Activated naive CD8-positive, alpha-beta T cell treated with anti-CD3 and anti-CD28 coated beads, Interleukin-2, amount 50 U/mL, for 24 hours (primary cell): Measurements from ENCODE around the gene TMBIM1.
"Not testable (repeated sequence)": the region's sequence is repeated elsewhere in the genome, so short reads cannot be mapped to it uniquely, and the experiment has no call there.

Source experiments
- ATAC-seq: fragments of 150-1000 bp; cut with Tn5 transposase; one replicate; pipeline ENCODE4 v1.10.0; 2021
- DNase-seq: peaks from one replicate; pipeline ENCODE4 v3.0.0; 2021
- H3K27ac Mint-ChIP-seq: one replicate; pipeline ENCODE4 v1.8.0; 2021; ENCODE audit warnings: mild to moderate bottlenecking, mixed read lengths
- H3K27me3 Mint-ChIP-seq: one replicate; pipeline ENCODE4 v1.8.0; 2021; ENCODE audit warnings: mixed read lengths
- H3K36me3 Mint-ChIP-seq: one replicate; pipeline ENCODE4 v1.8.0; 2021; ENCODE audit warnings: low read depth, mixed read lengths
- H3K4me1 Mint-ChIP-seq: one replicate; pipeline ENCODE4 v1.8.0; 2021; ENCODE audit warnings: mixed read lengths
- H3K4me3 Mint-ChIP-seq: one replicate; pipeline ENCODE4 v1.8.0; 2021; ENCODE audit warnings: mild to moderate bottlenecking, moderate library complexity, mixed read lengths
- H3K9me3 Mint-ChIP-seq: one replicate; pipeline ENCODE4 v1.8.0; 2021; ENCODE audit warnings: mixed read lengths

TMBIM1 gene

GRCh38 chr2:218323526-218324472 lies 31.5 kb upstream of the TMBIM1 start:
- no peaks in the 10 kb centered on the region for H3K9me3 Mint-ChIP-seq
- H3K27me3 Mint-ChIP-seq: peaks cover 9% of the 10 kb centered on the region
- peaks cover 35% of the 10 kb centered on the region for H3K4me1 Mint-ChIP-seq
- no peaks in the 10 kb centered on the region for H3K36me3 Mint-ChIP-seq
- H3K4me3 Mint-ChIP-seq: peak overlapping the region; percentile 80
- peak overlapping the region; percentile 52 for H3K27ac Mint-ChIP-seq
- DNase-seq: no peak
- no peak for ATAC-seq

- H3K27ac Mint-ChIP-seq: peak overlapping the region; percentile 49
- ATAC-seq (peak; percentile 68), DNase-seq (peak; percentile 49)
- H3K9me3 Mint-ChIP-seq: no peaks in the 10 kb centered on the region
- H3K36me3 Mint-ChIP-seq: no peaks in the 10 kb centered on the region
- peak overlapping the region; percentile 80 for H3K4me3 Mint-ChIP-seq
- H3K4me1 Mint-ChIP-seq: peaks cover 36% of the 10 kb centered on the region
- H3K27me3 Mint-ChIP-seq: peaks cover 9% of the 10 kb centered on the region
These were observed 30.6 kb upstream of the TMBIM1 start for GRCh38 chr2:218322768-218323525.

- Mint-ChIP-seq H3K27ac (no peak overlapping the region), H3K36me3 (peaks cover 1% of the 10 kb centered on the region), H3K27me3 (peaks cover 9% of the 10 kb centered on the region), H3K4me1 (peaks cover 47% of the 10 kb centered on the region), H3K9me3 (no peaks in the 10 kb centered on the region), H3K4me3 (no peak overlapping the region)
- DNase-seq (no peak), ATAC-seq (no peak)
These were observed 28.5 kb upstream of the TMBIM1 start for GRCh38 chr2:218320704-218321336.

- H3K4me1 Mint-ChIP-seq: peaks cover 49% of the 10 kb centered on the region
- no peak overlapping the region for H3K4me3 Mint-ChIP-seq
- no peak for ATAC-seq
- H3K9me3 Mint-ChIP-seq: no peaks in the 10 kb centered on the region
- H3K27ac Mint-ChIP-seq: no peak overlapping the region
- no peak for DNase-seq
- H3K36me3 Mint-ChIP-seq: peaks cover 1% of the 10 kb centered on the region
- peaks cover 9% of the 10 kb centered on the region for H3K27me3 Mint-ChIP-seq
These were observed 27.6 kb upstream of the TMBIM1 start for GRCh38 chr2:218319813-218320365.

GRCh38 chr2:218318241-218318640 lies 25.9 kb upstream of the TMBIM1 start:
- Mint-ChIP-seq H3K27me3 (no peaks in the 10 kb centered on the region), H3K9me3 (no peaks in the 10 kb centered on the region), H3K36me3 (peaks cover 1% of the 10 kb centered on the region), H3K27ac (no peak overlapping the region), H3K4me3 (no peak overlapping the region), H3K4me1 (peaks cover 39% of the 10 kb centered on the region)
- no peak for ATAC-seq
- no peak for DNase-seq

- Mint-ChIP-seq H3K4me3 (no peak overlapping the region), H3K9me3 (no peaks in the 10 kb centered on the region), H3K27ac (no peak overlapping the region), H3K27me3 (no peaks in the 10 kb centered on the region), H3K4me1 (peaks cover 39% of the 10 kb centered on the region), H3K36me3 (peaks cover 1% of the 10 kb centered on the region)
- DNase-seq: no peak
- ATAC-seq: no peak
These were observed 25.5 kb upstream of the TMBIM1 start for GRCh38 chr2:218317835-218318234.

- Mint-ChIP-seq H3K9me3 (no peaks in the 10 kb centered on the region), H3K4me1 (peaks cover 34% of the 10 kb centered on the region), H3K4me3 (no peak overlapping the region), H3K27ac (peak overlapping the region; percentile 81), H3K36me3 (peaks cover 1% of the 10 kb centered on the region), H3K27me3 (no peaks in the 10 kb centered on the region)
- no peak for ATAC-seq
- no peak for DNase-seq
These were observed 25.0 kb upstream of the TMBIM1 start for GRCh38 chr2:218317303-218317630.

- DNase-seq (no peak), ATAC-seq (no peak)
- no peaks in the 10 kb centered on the region for H3K27me3 Mint-ChIP-seq
- H3K4me1 Mint-ChIP-seq: peaks cover 25% of the 10 kb centered on the region
- H3K27ac Mint-ChIP-seq: peak overlapping the region; percentile 67
- H3K4me3 Mint-ChIP-seq: no peak overlapping the region
- peaks cover 1% of the 10 kb centered on the region for H3K36me3 Mint-ChIP-seq
- no peaks in the 10 kb centered on the region for H3K9me3 Mint-ChIP-seq
These were observed 23.1 kb upstream of the TMBIM1 start for GRCh38 chr2:218315397-218315796.

GRCh38 chr2:218314764-218315163 lies 22.5 kb upstream of the TMBIM1 start:
- not testable (repeated sequence) for H3K27ac Mint-ChIP-seq
- H3K4me1 Mint-ChIP-seq: peaks cover 25% of the 10 kb centered on the region

GRCh38 chr2:218313356-218313755 lies 21.1 kb upstream of the TMBIM1 start:
- Mint-ChIP-seq H3K27ac (no peak overlapping the region), H3K4me3 (no peak overlapping the region), H3K27me3 (no peaks in the 10 kb centered on the region), H3K4me1 (peaks cover 26% of the 10 kb centered on the region), H3K36me3 (peaks cover 1% of the 10 kb centered on the region), H3K9me3 (no peaks in the 10 kb centered on the region)
- DNase-seq (no peak), ATAC-seq (no peak)

More at GRCh38 chr2:218314764-218315163, 22.5 kb upstream of the TMBIM1 start:
- not testable (repeated sequence) for H3K9me3 Mint-ChIP-seq, ATAC-seq, DNase-seq, H3K36me3 Mint-ChIP-seq, H3K27me3 Mint-ChIP-seq, H3K4me3 Mint-ChIP-seq

- H3K27ac Mint-ChIP-seq: no peak overlapping the region
- H3K4me3 Mint-ChIP-seq: no peak overlapping the region
- no peak for DNase-seq
- no peaks in the 10 kb centered on the region for H3K9me3 Mint-ChIP-seq
- peaks cover 22% of the 10 kb centered on the region for H3K4me1 Mint-ChIP-seq
- H3K36me3 Mint-ChIP-seq: peaks cover 1% of the 10 kb centered on the region
- no peak for ATAC-seq
- no peaks in the 10 kb centered on the region for H3K27me3 Mint-ChIP-seq
These were observed 20.0 kb upstream of the TMBIM1 start for GRCh38 chr2:218312267-218312756.

- not testable (repeated sequence) for H3K4me3 Mint-ChIP-seq, H3K9me3 Mint-ChIP-seq, H3K27me3 Mint-ChIP-seq, DNase-seq, H3K36me3 Mint-ChIP-seq, ATAC-seq, H3K27ac Mint-ChIP-seq
- H3K4me1 Mint-ChIP-seq: peaks cover 16% of the 10 kb centered on the region
These were observed 19.4 kb upstream of the TMBIM1 start for GRCh38 chr2:218311541-218312266.

GRCh38 chr2:218310853-218311540 lies 18.7 kb upstream of the TMBIM1 start:
- Mint-ChIP-seq H3K27ac (no peak overlapping the region), H3K4me3 (no peak overlapping the region), H3K9me3 (no peaks in the 10 kb centered on the region), H3K4me1 (peaks cover 9% of the 10 kb centered on the region), H3K36me3 (peaks cover 1% of the 10 kb centered on the region), H3K27me3 (no peaks in the 10 kb centered on the region)
- ATAC-seq (no peak), DNase-seq (no peak)
